ENCODE results near the gene DUSP7. TPM values are rescaled to one million over a fixed set of nuclear protein-coding genes. Genes with fewer than 3 reads are reported as not detected.

The DUSP7 gene
- total RNA-seq, 1 donor from 2014 or later: 32.5 TPM

DNA sequence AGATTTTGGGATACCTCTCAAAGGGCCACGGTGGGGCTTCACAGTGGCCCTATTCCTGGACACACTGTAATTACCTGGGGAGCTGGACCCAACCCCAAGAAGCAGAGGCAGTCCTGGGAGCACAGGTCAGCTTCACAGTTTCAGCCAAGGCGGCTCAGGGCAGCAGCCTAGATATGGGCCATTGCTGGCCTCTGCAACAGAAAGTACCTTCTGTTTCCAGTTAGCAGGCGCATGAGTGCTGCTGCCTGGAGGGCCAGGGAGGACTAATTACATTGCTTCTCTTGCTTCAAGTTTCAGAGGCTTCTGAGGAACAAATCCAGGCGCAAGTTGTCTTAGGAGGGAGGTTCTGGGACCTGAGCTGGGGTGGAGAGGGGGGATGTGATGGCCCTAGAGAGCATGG, 13.5 kb upstream of the DUSP7 start:
- Mint-ChIP-seq H3K27ac (ENCODE audit: unreplicated experiment) (no peak overlapping the region), H3K27me3 (ENCODE audit: low read depth) (no peaks in the 10 kb centered on the region), H3K4me1 (ENCODE audit: low read depth) (peaks cover 11% of the 10 kb centered on the region), H3K36me3 (ENCODE audit: low read depth) (no peaks in the 10 kb centered on the region), H3K9me3 (ENCODE audit: low read depth) (no peaks in the 10 kb centered on the region), H3K4me3 (ENCODE audit: unreplicated experiment) (no peak overlapping the region)
- TF ChIP-seq, protein P1, sequence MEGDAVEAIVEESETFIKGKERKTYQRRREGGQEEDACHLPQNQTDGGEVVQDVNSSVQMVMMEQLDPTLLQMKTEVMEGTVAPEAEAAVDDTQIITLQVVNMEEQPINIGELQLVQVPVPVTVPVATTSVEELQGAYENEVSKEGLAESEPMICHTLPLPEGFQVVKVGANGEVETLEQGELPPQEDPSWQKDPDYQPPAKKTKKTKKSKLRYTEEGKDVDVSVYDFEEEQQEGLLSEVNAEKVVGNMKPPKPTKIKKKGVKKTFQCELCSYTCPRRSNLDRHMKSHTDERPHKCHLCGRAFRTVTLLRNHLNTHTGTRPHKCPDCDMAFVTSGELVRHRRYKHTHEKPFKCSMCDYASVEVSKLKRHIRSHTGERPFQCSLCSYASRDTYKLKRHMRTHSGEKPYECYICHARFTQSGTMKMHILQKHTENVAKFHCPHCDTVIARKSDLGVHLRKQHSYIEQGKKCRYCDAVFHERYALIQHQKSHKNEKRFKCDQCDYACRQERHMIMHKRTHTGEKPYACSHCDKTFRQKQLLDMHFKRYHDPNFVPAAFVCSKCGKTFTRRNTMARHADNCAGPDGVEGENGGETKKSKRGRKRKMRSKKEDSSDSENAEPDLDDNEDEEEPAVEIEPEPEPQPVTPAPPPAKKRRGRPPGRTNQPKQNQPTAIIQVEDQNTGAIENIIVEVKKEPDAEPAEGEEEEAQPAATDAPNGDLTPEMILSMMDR (IDR thresholded peaks at IDR 0.05): no peak
- no peak for DNase-seq (ENCODE audit: low spot score)

DNA sequence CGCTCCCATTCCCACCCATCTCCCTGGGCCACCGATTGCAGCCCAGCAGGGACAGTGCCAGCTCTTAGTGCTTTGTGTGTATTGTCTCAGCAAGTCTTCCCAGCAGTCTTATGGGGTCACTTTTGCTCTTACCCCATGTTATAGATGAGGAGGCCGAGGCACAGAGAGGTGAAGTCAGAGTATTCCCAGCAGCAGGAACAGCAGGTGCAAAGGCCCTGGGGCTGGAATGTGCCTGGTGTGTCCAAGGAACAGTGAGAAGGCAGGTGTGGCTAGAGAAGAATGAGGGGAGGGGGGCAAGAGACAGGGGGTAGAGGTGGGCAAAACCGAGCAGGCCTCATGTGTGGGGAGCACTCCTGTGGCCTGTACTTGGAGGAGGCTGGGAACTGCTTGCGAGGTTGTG, 12.8 kb upstream of the DUSP7 start:
- no peak for DNase-seq (ENCODE audit: low spot score)
- Mint-ChIP-seq H3K4me1 (ENCODE audit: low read depth) (peaks cover 11% of the 10 kb centered on the region), H3K36me3 (ENCODE audit: low read depth) (no peaks in the 10 kb centered on the region), H3K9me3 (ENCODE audit: low read depth) (no peaks in the 10 kb centered on the region), H3K27me3 (ENCODE audit: low read depth) (no peaks in the 10 kb centered on the region), H3K4me3 (ENCODE audit: unreplicated experiment) (no peak overlapping the region), H3K27ac (ENCODE audit: unreplicated experiment) (no peak overlapping the region)
- TF ChIP-seq, protein P1 (IDR thresholded peaks at IDR 0.05): no peak

DNA sequence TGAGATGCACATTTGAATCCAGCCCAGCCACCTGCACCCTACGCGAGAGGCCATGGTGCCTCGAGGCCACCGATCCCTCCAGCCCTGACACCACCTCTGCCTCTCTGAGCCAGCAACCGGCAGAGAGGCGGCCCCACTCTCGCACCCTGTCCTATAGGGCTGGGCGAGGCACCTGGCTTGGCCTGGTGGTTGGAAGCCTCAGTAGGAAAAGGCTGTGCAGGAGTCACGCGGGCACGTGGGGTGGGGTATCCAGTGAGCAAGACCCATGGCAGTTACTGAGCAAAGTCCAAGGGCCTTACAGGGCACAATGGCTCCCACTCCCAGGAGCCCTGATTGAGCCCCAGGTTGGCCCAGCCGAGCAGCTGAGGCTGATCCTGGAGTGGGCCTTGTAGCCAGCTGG, 12.4 kb upstream of the DUSP7 start:
- H3K4me1 Mint-ChIP-seq (ENCODE audit: low read depth): peaks cover 11% of the 10 kb centered on the region
- H3K4me3 Mint-ChIP-seq (ENCODE audit: unreplicated experiment): no peak overlapping the region
- no peaks in the 10 kb centered on the region for H3K27me3 Mint-ChIP-seq (ENCODE audit: low read depth)
- DNase-seq (ENCODE audit: low spot score): no peak
- H3K27ac Mint-ChIP-seq (ENCODE audit: unreplicated experiment): no peak overlapping the region
- no peaks in the 10 kb centered on the region for H3K36me3 Mint-ChIP-seq (ENCODE audit: low read depth)
- TF ChIP-seq, protein P1 (IDR thresholded peaks at IDR 0.05): no peak
- H3K9me3 Mint-ChIP-seq (ENCODE audit: low read depth): no peaks in the 10 kb centered on the region

DNA sequence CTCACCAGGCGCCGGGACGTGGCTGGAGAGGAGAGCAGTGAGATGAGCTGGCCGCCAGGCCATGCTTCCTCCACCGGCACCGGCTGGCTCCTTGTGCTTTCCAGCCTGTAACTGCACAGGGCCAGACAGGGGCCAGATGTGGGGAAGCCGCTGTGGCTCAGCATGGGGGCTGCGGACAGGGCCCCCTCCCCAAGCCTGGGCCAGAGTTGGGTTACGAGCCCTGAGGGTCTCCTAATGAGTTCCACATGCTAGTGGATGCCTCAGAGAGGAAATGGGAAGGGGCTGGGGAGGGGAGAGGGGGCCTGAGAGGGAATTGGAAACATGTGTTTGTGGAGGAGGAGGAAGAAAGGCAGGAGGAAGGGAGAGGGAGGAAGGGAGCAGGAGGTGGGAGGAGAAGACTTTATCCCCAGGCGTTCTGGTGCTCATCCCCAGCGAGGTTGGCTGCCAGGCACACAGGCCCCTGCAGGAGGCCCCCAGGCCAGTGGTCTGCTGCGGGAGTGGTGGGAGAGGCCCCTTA, 11.7 kb upstream of the DUSP7 start:
- no peak for DNase-seq (ENCODE audit: low spot score)
- H3K36me3 Mint-ChIP-seq (ENCODE audit: low read depth): no peaks in the 10 kb centered on the region
- TF ChIP-seq, protein P1 (IDR thresholded peaks at IDR 0.05): no peak
- H3K27ac Mint-ChIP-seq (ENCODE audit: unreplicated experiment): no peak overlapping the region
- no peak overlapping the region for H3K4me3 Mint-ChIP-seq (ENCODE audit: unreplicated experiment)
- no peaks in the 10 kb centered on the region for H3K9me3 Mint-ChIP-seq (ENCODE audit: low read depth)
- H3K4me1 Mint-ChIP-seq (ENCODE audit: low read depth): peaks cover 14% of the 10 kb centered on the region
- H3K27me3 Mint-ChIP-seq (ENCODE audit: low read depth): no peaks in the 10 kb centered on the region

DNA sequence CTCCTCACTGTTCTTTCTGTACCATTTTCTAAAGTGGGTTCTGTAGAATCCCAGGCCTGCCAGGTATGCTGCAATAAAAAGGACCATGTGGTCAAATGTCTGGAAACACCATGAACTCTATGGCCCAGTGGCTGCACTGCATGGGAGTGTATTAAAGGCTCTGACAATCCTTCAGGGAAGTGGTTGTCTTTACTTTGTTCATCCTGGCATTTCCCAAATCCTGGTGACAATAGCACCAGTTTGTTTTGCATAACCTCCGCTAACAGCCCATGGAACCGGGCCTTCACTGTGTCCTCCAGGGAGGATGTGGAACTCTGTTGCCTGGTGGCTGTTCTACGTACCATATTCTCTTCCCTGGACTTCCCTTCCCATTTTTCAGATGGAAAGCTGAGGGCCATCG, 11.2 kb upstream of the DUSP7 start:
- Mint-ChIP-seq H3K4me3 (ENCODE audit: unreplicated experiment) (no peak overlapping the region), H3K4me1 (ENCODE audit: low read depth) (peaks cover 19% of the 10 kb centered on the region), H3K9me3 (ENCODE audit: low read depth) (no peaks in the 10 kb centered on the region), H3K36me3 (ENCODE audit: low read depth) (no peaks in the 10 kb centered on the region), H3K27me3 (ENCODE audit: low read depth) (no peaks in the 10 kb centered on the region), H3K27ac (ENCODE audit: unreplicated experiment) (no peak overlapping the region)
- no peak for DNase-seq (ENCODE audit: low spot score)
- TF ChIP-seq, protein P1 (IDR thresholded peaks at IDR 0.05): no peak

Measured in chondrocyte (in vitro differentiated cells).